Neuronal stem cell (in vitro differentiated cells): ENCODE results near the gene SLC10A3.

Source experiments
- DNase-seq: peaks from one replicate; pipeline ENCODE4 v3.0.0-alpha.2; 2013; ENCODE audit warnings: low spot score
- H2AFZ ChIP-seq: one replicate; pipeline ENCODE4 v1.6.1; 2013; ENCODE audit warnings: mild to moderate bottlenecking, low read length, inconsistent platforms
- H2AK5ac ChIP-seq: 2 replicates; pipeline ENCODE4 v1.6.1; 2013; ENCODE audit warnings: low read depth, mild to moderate bottlenecking, inconsistent platforms, low read length, moderate library complexity, mixed read lengths
- H2BK120ac ChIP-seq: 2 replicates; pipeline ENCODE4 v1.6.1; 2013; ENCODE audit warnings: low read depth, mild to moderate bottlenecking, inconsistent platforms, low read length, moderate library complexity, mixed read lengths
- H2BK12ac ChIP-seq: one replicate; pipeline ENCODE4 v1.6.1; 2013; ENCODE audit warnings: low read length, inconsistent platforms
- H2BK15ac ChIP-seq: 2 replicates; pipeline ENCODE4 v1.6.1; 2013; ENCODE audit warnings: mild to moderate bottlenecking, low read length, inconsistent platforms, mixed read lengths
- H2BK5ac ChIP-seq: one replicate; pipeline ENCODE4 v1.6.1; 2013; ENCODE audit warnings: inconsistent platforms, mild to moderate bottlenecking, low read length, moderate library complexity
- H3K14ac ChIP-seq: one replicate; pipeline ENCODE4 v1.6.1; 2013; ENCODE audit warnings: low read length, inconsistent platforms
- H3K18ac ChIP-seq: 2 replicates; pipeline ENCODE4 v1.6.1; 2013; ENCODE audit warnings: low read length, inconsistent platforms
- H3K23ac ChIP-seq: 2 replicates; pipeline ENCODE4 v1.6.1; 2013; ENCODE audit warnings: low read depth, mild to moderate bottlenecking, mixed read lengths, low read length, inconsistent platforms; ENCODE audit not compliant: poor library complexity
- H3K27ac ChIP-seq: replicated peaks from 3 replicates; pipeline ENCODE4 v1.5.1; 2013; ENCODE audit warnings: low read length, inconsistent platforms
- H3K27me3 ChIP-seq, 3 experiments: 2 replicates each; pipeline ENCODE4 v1.6.1; 2013; ENCODE audit warnings: low read length in 3 of 3, mild to moderate bottlenecking in 2 of 3, inconsistent platforms in 1 of 3, low read depth in 1 of 3, mixed read lengths in 1 of 3, moderate library complexity in 1 of 3; ENCODE audit not compliant: control insufficient read depth in 3 of 3, insufficient read depth in 3 of 3
- H3K36me3 ChIP-seq, 2 donors: replicated peaks in 1 of 2; 2 replicates each; pipeline ENCODE4 v1.6.1; 2013; ENCODE audit warnings: low read length in 2 of 2; ENCODE audit not compliant: control insufficient read depth in 2 of 2, insufficient read depth in 2 of 2
- H3K4ac ChIP-seq: 2 replicates; pipeline ENCODE4 v1.6.1; 2013; ENCODE audit warnings: inconsistent platforms, mild to moderate bottlenecking, low read length, moderate library complexity
- H3K4me1 ChIP-seq, 2 donors: 1 replicate in 1 of 2; 2 replicates in 1 of 2; pipeline ENCODE4 v1.6.1; 2013; ENCODE audit warnings: low read length in 2 of 2, low read depth in 1 of 2; ENCODE audit not compliant: control insufficient read depth in 2 of 2, insufficient read depth in 1 of 2
- H3K4me2 ChIP-seq: one replicate; pipeline ENCODE4 v1.6.1; 2013; ENCODE audit warnings: mild to moderate bottlenecking, low read length, inconsistent platforms; ENCODE audit not compliant: insufficient read depth, poor library complexity, severe bottlenecking
- H3K4me3 ChIP-seq, 2 donors: 2 replicates each; pipeline ENCODE4 v1.5.1; 2013; ENCODE audit warnings: low read length in 2 of 2, mild to moderate bottlenecking in 2 of 2, inconsistent platforms in 1 of 2, moderate library complexity in 1 of 2
- H3K79me1 ChIP-seq: one replicate; pipeline ENCODE4 v1.6.1; 2013; ENCODE audit warnings: low read depth, mild to moderate bottlenecking, inconsistent platforms, low read length, moderate library complexity
- H3K9ac ChIP-seq: one replicate; pipeline ENCODE4 v1.6.1; 2013; ENCODE audit warnings: mild to moderate bottlenecking, low read depth, low read length, inconsistent platforms; ENCODE audit not compliant: poor library complexity
- H3K9me3 ChIP-seq, 2 donors: replicated peaks in 1 of 2; 2 replicates each; pipeline versions ENCODE3 to v1.6.1; 2013; ENCODE audit warnings: low read length in 2 of 2, mild to moderate bottlenecking in 2 of 2, inconsistent platforms in 1 of 2, low read depth in 1 of 2, mixed read lengths in 1 of 2, moderate library complexity in 1 of 2; ENCODE audit not compliant: control insufficient read depth in 2 of 2, insufficient read depth in 1 of 2
- H4K8ac ChIP-seq: one replicate; pipeline ENCODE4 v1.6.1; 2013; ENCODE audit warnings: low read depth, mild to moderate bottlenecking, inconsistent platforms, low read length, moderate library complexity
- H4K91ac ChIP-seq: one replicate; pipeline ENCODE4 v1.6.1; 2013; ENCODE audit warnings: low read length, low read depth, mild to moderate bottlenecking, inconsistent platforms; ENCODE audit not compliant: poor library complexity
- WGBS, 2 donors: extraction: QIAGEN DNeasy Blood & Tissue Kit; methylation state at CpG; one replicate each; pipeline ENCODE4 v1.1.7; 2013; ENCODE audit warnings: missing lambda C conversion rate in 2 of 2, mixed read lengths in 1 of 2; ENCODE audit not compliant: insufficient read length in 2 of 2, insufficient replicate concordance in 1 of 2; ENCODE audit errors: extremely low coverage in 2 of 2; 5-methylcytosine and 5-hydroxymethylcytosine counted together

SLC10A3 gene

GRCh38 chrX:154526901-154527675 is 36.7 kb upstream of the SLC10A3 start:
- Histone ChIP-seq H3K14ac (no peak overlapping the region), H2BK12ac (no peak overlapping the region), H3K9ac (peak overlapping the region; percentile 63), H3K18ac (peak overlapping the region; percentile 71), H2BK15ac (no peak overlapping the region), H2AFZ (peak overlapping the region; percentile 73), H3K27ac (peak overlapping the region; percentile 60), H3K79me1 (no peaks in the 10 kb centered on the region), H3K4me1 (peaks cover 3 to 7% of the 10 kb centered on the region in 2 donors), H4K8ac (no peak overlapping the region), H3K4ac (no peak overlapping the region), H3K9me3 (no peaks in the 10 kb centered on the region), H3K23ac (no peak overlapping the region), H2AK5ac (no peak overlapping the region), H3K27me3 (no peaks in the 10 kb centered on the region), H3K4me3 (no peak overlapping the region), H2BK120ac (no peak overlapping the region), H3K36me3 (peaks cover 0 to 8% of the 10 kb centered on the region in 2 donors), H3K4me2 (peak overlapping the region; percentile 43), H4K91ac (no peak overlapping the region), H2BK5ac (no peak overlapping the region)
- peak; percentile 50 for DNase-seq
- WGBS, 2 donors = no CpG with 5 or more reads among the region's 15 CpGs

- no peak overlapping the region for H3K14ac ChIP-seq
- H3K4ac ChIP-seq = no peak overlapping the region
- no peak overlapping the region for H4K91ac ChIP-seq
- peaks cover 3 to 7% of the 10 kb centered on the region in 2 donors for H3K4me1 ChIP-seq
- no CpG with 5 or more reads among the region's 14 CpGs for WGBS, 2 donors
- no peak overlapping the region for H2BK12ac ChIP-seq
- H2AK5ac ChIP-seq = no peak overlapping the region
- peaks cover 0 to 2% of the 10 kb centered on the region in 2 donors for H3K36me3 ChIP-seq
- no peak overlapping the region for H2BK5ac ChIP-seq
- H3K9ac ChIP-seq = no peak overlapping the region
- DNase-seq = no peak
- no peak overlapping the region for H3K4me3 ChIP-seq
- no peak overlapping the region for H4K8ac ChIP-seq
- H3K18ac ChIP-seq = no peak overlapping the region
- H2BK120ac ChIP-seq = no peak overlapping the region
- H3K27me3 ChIP-seq = no peaks in the 10 kb centered on the region
- no peak overlapping the region for H3K27ac ChIP-seq
- no peak overlapping the region for H3K4me2 ChIP-seq
- H3K79me1 ChIP-seq = no peaks in the 10 kb centered on the region
- H2BK15ac ChIP-seq = no peak overlapping the region
- no peak overlapping the region for H2AFZ ChIP-seq
- no peak overlapping the region for H3K23ac ChIP-seq
- H3K9me3 ChIP-seq = no peaks in the 10 kb centered on the region
Measured at GRCh38 chrX:154525606-154526490, 35.4 kb upstream of the SLC10A3 start.

- no CpG with 5 or more reads among the region's 8 CpGs for WGBS, 2 donors
- Histone ChIP-seq H2BK120ac (no peak overlapping the region), H4K8ac (no peak overlapping the region), H3K18ac (no peak overlapping the region), H3K27ac (no peak overlapping the region), H3K27me3 (no peaks in the 10 kb centered on the region), H3K9ac (no peak overlapping the region), H3K79me1 (no peaks in the 10 kb centered on the region), H2BK15ac (no peak overlapping the region), H2AK5ac (no peak overlapping the region), H2AFZ (no peak overlapping the region), H3K4me3 (no peak overlapping the region), H3K4me2 (no peak overlapping the region), H4K91ac (no peak overlapping the region), H3K4me1 (peaks cover 5 to 10% of the 10 kb centered on the region in 2 donors), H3K14ac (no peak overlapping the region), H3K9me3 (no peaks in the 10 kb centered on the region), H2BK5ac (no peak overlapping the region), H3K4ac (no peak overlapping the region), H2BK12ac (no peak overlapping the region), H3K36me3 (no peaks in the 10 kb centered on the region), H3K23ac (no peak overlapping the region)
- DNase-seq = no peak
Measured at GRCh38 chrX:154519389-154519788, 29.0 kb upstream of the SLC10A3 start.
